ENCODE data around the gene POLR1E.

GRCh38 chr9:37551888-37552287 lies 66.1 kb downstream of the POLR1E start:
- TF ChIP-seq CTCF (IDR thresholded peaks at IDR 0.05; ENCODE audit: low read depth, low read length) = no peak
- no peak for TF ChIP-seq POLR2A (IDR thresholded peaks at IDR 0.05; ENCODE audit: extremely low read depth, insufficient read length)
- no peak for TF ChIP-seq MAX (IDR thresholded peaks at IDR 0.05; ENCODE audit: low read depth, low read length)

Measured in NB4 (cell line).